Measurements from ENCODE around the gene CAMK2N1. TPM values are rescaled to one million over a fixed set of nuclear protein-coding genes. Genes with fewer than 3 reads are reported as not detected.

Gene CAMK2N1
- total RNA-seq, 3 donors from 2014 or later: 162 to 274 (median 163) TPM

- peaks cover 5% of the 10 kb centered on the region for H3K4me1 ChIP-seq (ENCODE audit: low read depth)
- H3K4me3 ChIP-seq: no peak overlapping the region
- H3K9me3 ChIP-seq: no peaks in the 10 kb centered on the region
- TF ChIP-seq CTCF (IDR thresholded peaks at IDR 0.05): no peak
- DNase-seq (no peak), ATAC-seq (no peak)
- intact Hi-C loops (cut with DNase I, micrococcal nuclease): loop anchor here in 1 of 2 donors (2.0 to 10.0 kb wide), 2 partner anchors 121 to 283 kb away; no protein-coding TSS in a partner anchor
- H3K36me3 ChIP-seq (ENCODE audit: low read depth): no peaks in the 10 kb centered on the region
Measured at GRCh38 chr1:20495661-20496060, 9.7 kb upstream of the CAMK2N1 start.

DNA sequence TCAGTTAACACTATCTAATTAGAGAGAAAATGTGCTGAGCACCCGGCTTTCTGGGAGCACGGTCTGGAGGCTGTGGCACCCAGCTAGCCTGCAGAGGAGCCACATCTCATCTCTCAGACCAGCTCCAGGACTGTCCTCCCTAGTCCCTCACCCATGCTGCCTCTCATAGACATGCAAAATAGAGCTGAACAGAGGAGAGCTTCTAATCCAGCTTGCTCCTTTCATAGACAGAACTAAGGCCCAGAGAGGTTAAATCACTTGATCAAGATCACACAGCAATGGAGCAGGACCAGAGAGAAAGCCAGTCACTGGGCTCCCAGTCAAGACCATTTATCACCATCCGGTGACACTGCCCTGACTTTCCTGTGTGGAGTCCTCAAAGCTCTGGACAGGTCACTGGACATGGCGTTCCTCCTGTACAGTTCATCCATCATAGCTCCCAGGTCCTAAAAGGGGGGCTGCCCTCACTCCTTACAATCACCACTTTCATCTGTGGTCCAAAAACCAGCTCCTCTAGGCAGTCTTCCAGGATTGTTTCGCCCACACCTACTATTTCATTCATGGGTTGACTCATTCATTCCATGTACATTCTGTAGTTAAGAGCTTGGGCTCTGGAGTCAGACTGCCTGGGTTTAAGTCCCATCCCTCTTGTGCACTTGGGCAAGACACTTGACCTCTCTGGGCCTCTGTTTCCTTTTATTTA is 8.8 kb upstream of the CAMK2N1 start:
- H3K9me3 ChIP-seq: no peaks in the 10 kb centered on the region
- peaks cover 5% of the 10 kb centered on the region for H3K4me1 ChIP-seq (ENCODE audit: low read depth)
- ATAC-seq (no peak), DNase-seq (no peak)
- intact Hi-C loops (cut with DNase I, micrococcal nuclease): loop anchor here (2.0 to 10.0 kb wide), 3 partner anchors 120 to 282 kb away; no protein-coding TSS in a partner anchor
- H3K36me3 ChIP-seq (ENCODE audit: low read depth): no peaks in the 10 kb centered on the region
- no peak overlapping the region for H3K4me3 ChIP-seq
- no peak for TF ChIP-seq CTCF (IDR thresholded peaks at IDR 0.05)

DNA sequence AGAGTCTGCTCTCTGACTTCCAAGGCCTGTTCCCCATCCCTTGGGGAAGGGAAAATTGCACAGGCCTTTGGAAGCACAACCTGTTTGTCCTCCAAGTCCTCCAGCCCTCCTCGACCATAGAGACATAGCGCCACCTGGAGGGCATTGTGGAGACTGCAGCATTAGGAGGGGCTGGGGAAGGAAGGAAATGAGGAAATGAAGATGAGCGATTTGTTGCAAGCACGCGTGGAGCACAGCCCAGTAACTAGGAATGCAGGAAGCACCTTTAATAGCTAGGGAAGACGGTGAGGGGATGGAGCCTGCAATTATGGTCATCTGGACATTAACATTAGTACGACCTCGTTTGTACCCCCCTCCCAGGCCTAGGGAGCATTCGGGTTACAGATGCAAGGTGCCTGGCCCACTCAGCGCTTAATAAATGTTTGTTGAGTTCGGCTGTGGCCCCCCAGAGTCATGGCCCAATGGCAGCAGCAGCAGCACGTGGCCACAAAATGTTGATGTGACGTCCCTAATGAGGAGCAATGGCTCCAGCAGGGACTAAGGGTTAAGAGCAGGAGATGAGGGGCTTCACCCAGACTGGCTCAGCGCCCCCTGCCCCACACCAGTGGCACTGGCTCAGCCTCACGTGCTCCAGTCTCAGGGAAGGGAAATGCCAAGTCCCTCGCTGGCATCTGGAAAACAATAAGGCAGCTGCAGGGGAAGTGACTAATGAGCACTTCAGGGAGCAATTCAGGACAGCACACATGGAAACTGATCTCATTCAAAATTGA is 8.0 kb upstream of the CAMK2N1 start:
- peaks cover 7% of the 10 kb centered on the region for H3K4me1 ChIP-seq (ENCODE audit: low read depth)
- H3K36me3 ChIP-seq (ENCODE audit: low read depth): no peaks in the 10 kb centered on the region
- peak; percentile 81 for TF ChIP-seq CTCF (IDR thresholded peaks at IDR 0.05)
- H3K4me3 ChIP-seq: no peak overlapping the region
- DNase-seq (peak; percentile 84 to 96 (median 94)), ATAC-seq (peak; percentile 95)
- intact Hi-C loops (cut with DNase I, micrococcal nuclease): loop anchor here (2.0 to 10.0 kb wide), 3 partner anchors 119 to 282 kb away; no protein-coding TSS in a partner anchor
- no peaks in the 10 kb centered on the region for H3K9me3 ChIP-seq

GRCh38 chr1:20493309-20493708 is 7.3 kb upstream of the CAMK2N1 start:
- DNase-seq (no peak), ATAC-seq (no peak)
- intact Hi-C loops (cut with DNase I, micrococcal nuclease): loop anchor here (5.0 to 10.0 kb wide), 2 partner anchors 119 to 281 kb away; no protein-coding TSS in a partner anchor
- Histone ChIP-seq H3K9me3 (no peaks in the 10 kb centered on the region), H3K4me3 (no peak overlapping the region), H3K4me1 (ENCODE audit: low read depth) (peaks cover 9% of the 10 kb centered on the region), H3K36me3 (ENCODE audit: low read depth) (no peaks in the 10 kb centered on the region)
- TF ChIP-seq CTCF (IDR thresholded peaks at IDR 0.05): no peak

GRCh38 chr1:20492751-20493150 is 6.7 kb upstream of the CAMK2N1 start:
- H3K36me3 ChIP-seq (ENCODE audit: low read depth): no peaks in the 10 kb centered on the region
- intact Hi-C loops (cut with DNase I, micrococcal nuclease): loop anchor here (5.0 to 10.0 kb wide), 2 partner anchors 118 to 280 kb away; no protein-coding TSS in a partner anchor
- H3K4me3 ChIP-seq: no peak overlapping the region
- ATAC-seq (no peak), DNase-seq (no peak)
- no peak for TF ChIP-seq CTCF (IDR thresholded peaks at IDR 0.05)
- no peaks in the 10 kb centered on the region for H3K9me3 ChIP-seq
- H3K4me1 ChIP-seq (ENCODE audit: low read depth): peaks cover 9% of the 10 kb centered on the region

All from mucosa of descending colon (tissue), 3 donors.